Caco-2 (cell line): ENCODE results near the gene STK24. TPM values are rescaled to one million over a fixed set of nuclear protein-coding genes. Genes with fewer than 3 reads are reported as not detected.

ENCODE experiments used
- BruUV-seq: library from RNA; stranded (reverse); fragments of 400-500 nt; replicated peaks from 2 replicates; lab custom pipeline; 2021; lab: Mats Ljungman, UMichigan
- CTCF ChIA-PET: fragments of 300-600 bp; sonication (Branson Sonifier 250); formaldehyde crosslinking; loops from one replicate; lab custom pipeline; 2022; ENCODE audit warnings: antibody characterized with exemption; lab: Charles Lee
- POLR2A ChIA-PET: fragments of 300-600 bp; sonication (Branson Sonifier 250); formaldehyde crosslinking; loops from one replicate; lab custom pipeline; 2022; ENCODE audit warnings: antibody characterized with exemption; lab: Charles Lee
- DNase-seq, 2 experiments: peaks; one replicate each; pipeline versions ENCODE4 v3.0.0 to v3.0.0-alpha.2; 2020 to 2022
- H3K27me3 ChIP-seq: replicated peaks from 2 replicates; pipeline ENCODE4 v1.6.0; 2011; ENCODE audit warnings: low read length; ENCODE audit not compliant: control insufficient read depth, insufficient read depth
- H3K36me3 ChIP-seq: 2 replicates; pipeline ENCODE4 v1.5.1; 2011; ENCODE audit warnings: low read length; ENCODE audit not compliant: control insufficient read depth, insufficient read depth
- H3K4me1 ChIP-seq: fragments of 250-450 bp; sonication (Bioruptor Pico); 2 replicates; pipeline ENCODE4 v1.5.1; 2020; ENCODE audit warnings: mild to moderate bottlenecking
- H3K4me3 ChIP-seq: 2 replicates; pipeline ENCODE4 v1.5.1; 2011; ENCODE audit warnings: low read depth, mild to moderate bottlenecking, control low read depth, low read length
- H3K9me3 ChIP-seq: fragments of 250-450 bp; sonication (Bioruptor Pico); 2 replicates; pipeline ENCODE4 v1.5.1; 2020; ENCODE audit warnings: mild to moderate bottlenecking, moderate library complexity
- H3K27ac Mint-ChIP-seq: one replicate; pipeline ENCODE4 v1.8.0; 2022; ENCODE audit warnings: mixed read lengths; ENCODE audit not compliant: unreplicated experiment
- H3K27me3 Mint-ChIP-seq: one replicate; pipeline ENCODE4 v1.8.0; 2022; ENCODE audit warnings: mixed read lengths; ENCODE audit not compliant: insufficient read depth, unreplicated experiment
- H3K36me3 Mint-ChIP-seq: one replicate; pipeline ENCODE4 v1.8.0; 2022; ENCODE audit warnings: mild to moderate bottlenecking, mixed read lengths; ENCODE audit not compliant: insufficient read depth, unreplicated experiment
- H3K4me1 Mint-ChIP-seq: one replicate; pipeline ENCODE4 v1.8.0; 2022; ENCODE audit warnings: low read depth, mixed read lengths; ENCODE audit not compliant: unreplicated experiment
- H3K4me3 Mint-ChIP-seq: one replicate; pipeline ENCODE4 v1.8.0; 2022; ENCODE audit warnings: mild to moderate bottlenecking, moderate library complexity, mixed read lengths; ENCODE audit not compliant: unreplicated experiment
- H3K9me3 Mint-ChIP-seq: one replicate; pipeline ENCODE4 v1.8.0; 2022; ENCODE audit warnings: mixed read lengths; ENCODE audit not compliant: unreplicated experiment
- CTCF ChIP-seq, 2 experiments: fragments of 200-600 bp in 1 of 2; IDR thresholded peaks; 1 replicate in 1 of 2; 2 replicates in 1 of 2; pipeline versions ENCODE4 v1.5.1 to v1.8.0; 2011 to 2022; ENCODE audit warnings: antibody characterized with exemption in 1 of 2, control low read depth in 1 of 2, inconsistent platforms in 1 of 2, low read depth in 1 of 2, low read length in 1 of 2, mild to moderate bottlenecking in 1 of 2, moderate library complexity in 1 of 2; ENCODE audit not compliant: insufficient read depth in 1 of 2, severe bottlenecking in 1 of 2, unreplicated experiment in 1 of 2
- intact Hi-C: fragments of 100-400 bp; cut with micrococcal nuclease; formaldehyde crosslinking; loops from one replicate; pipeline ENCODE4 v1.10.0; 2022; ENCODE audit not compliant: unreplicated experiment
- total RNA-seq: library from RNA; stranded (reverse); gene quantifications from 2 replicates; pipeline ENCODE4 v1.2.3, GENCODE V29; 2022

STK24 gene
- total RNA-seq, 1 experiment from 2014 or later: 253 TPM

- ChIA-PET CTCF (no interaction called here), POLR2A (no interaction called here)
- H3K9me3 Mint-ChIP-seq: peaks cover 11% of the 10 kb centered on the region
- Histone ChIP-seq H3K36me3 (peaks cover 5% of the 10 kb centered on the region), H3K9me3 (no peaks in the 10 kb centered on the region), H3K27me3 (no peaks in the 10 kb centered on the region), H3K4me3 (no peak overlapping the region), H3K4me1 (no peaks in the 10 kb centered on the region; the same call in 1 of the 2 replicates)
- peaks cover 38% of the 10 kb centered on the region for H3K4me1 Mint-ChIP-seq
- H3K27me3 Mint-ChIP-seq: no peaks in the 10 kb centered on the region
- H3K4me3 Mint-ChIP-seq: no peak overlapping the region
- peaks cover 87% of the 10 kb centered on the region for H3K36me3 Mint-ChIP-seq
- H3K27ac Mint-ChIP-seq: no peak overlapping the region
- intact Hi-C loops: no loop called here
- no peak for TF ChIP-seq CTCF (IDR thresholded peaks at IDR 0.05; ENCODE audit: insufficient read depth in 1 of 2, low read depth in 1 of 2, low read length in 1 of 2, severe bottlenecking in 1 of 2, unreplicated experiment in 1 of 2)
- DNase-seq: no peak
- BruUV-seq: no TSS peak
Measured at GRCh38 chr13:98473788-98474144, 103.1 kb downstream of the STK24 start.

GRCh38 chr13:98473135-98473787, 103.6 kb downstream of the STK24 start:
- Mint-ChIP-seq H3K9me3 (peaks cover 11% of the 10 kb centered on the region), H3K4me1 (peaks cover 32% of the 10 kb centered on the region), H3K27me3 (no peaks in the 10 kb centered on the region), H3K27ac (peak overlapping the region; percentile 19), H3K36me3 (peaks cover 87% of the 10 kb centered on the region), H3K4me3 (no peak overlapping the region)
- DNase-seq: no peak
- Histone ChIP-seq H3K36me3 (peaks cover 5% of the 10 kb centered on the region), H3K4me3 (no peak overlapping the region), H3K9me3 (no peaks in the 10 kb centered on the region), H3K27me3 (no peaks in the 10 kb centered on the region), H3K4me1 (no peaks in the 10 kb centered on the region; the same call in 1 of the 2 replicates)
- TF ChIP-seq CTCF (IDR thresholded peaks at IDR 0.05; ENCODE audit: insufficient read depth in 1 of 2, low read depth in 1 of 2, low read length in 1 of 2, severe bottlenecking in 1 of 2, unreplicated experiment in 1 of 2): no peak
- no TSS peak for BruUV-seq
- POLR2A ChIA-PET: no interaction called here
- CTCF ChIA-PET: no interaction called here
- intact Hi-C loops: no loop called here

- CTCF ChIA-PET: interaction anchor here (0.6 kb wide), 1 partner anchor 8 kb away, joined by 4 read pairs; no protein-coding TSS in a partner anchor
- POLR2A ChIA-PET: no interaction called here
Measured at GRCh38 chr13:98471934-98472333, 105.0 kb downstream of the STK24 start.

More at GRCh38 chr13:98471934-98472333, 105.0 kb downstream of the STK24 start:
- Mint-ChIP-seq H3K9me3 (peaks cover 11% of the 10 kb centered on the region), H3K27ac (no peak overlapping the region), H3K36me3 (peaks cover 87% of the 10 kb centered on the region), H3K4me1 (peaks cover 19% of the 10 kb centered on the region), H3K4me3 (no peak overlapping the region), H3K27me3 (no peaks in the 10 kb centered on the region)
- no TSS peak for BruUV-seq
- peaks cover 5% of the 10 kb centered on the region for H3K36me3 ChIP-seq
- intact Hi-C loops: no loop called here
- no peaks in the 10 kb centered on the region for H3K9me3 ChIP-seq
- no peak overlapping the region for H3K4me3 ChIP-seq
- no peaks in the 10 kb centered on the region; the same call in 1 of the 2 replicates for H3K4me1 ChIP-seq
- TF ChIP-seq CTCF (IDR thresholded peaks at IDR 0.05; ENCODE audit: insufficient read depth in 1 of 2, low read depth in 1 of 2, low read length in 1 of 2, severe bottlenecking in 1 of 2, unreplicated experiment in 1 of 2): no peak
- no peaks in the 10 kb centered on the region for H3K27me3 ChIP-seq
- no peak for DNase-seq
